GM12878 (cell line): ENCODE results near the gene SIK3. TPM values are rescaled to one million over a fixed set of nuclear protein-coding genes. Genes with fewer than 3 reads are reported as not detected.

Experiments
- ATAC-seq: fragments of 200-7000 bp; cut with Tn5 transposase; 3 replicates; pipeline ENCODE4 v1.9.1; 2020; ENCODE audit warnings: mild to moderate bottlenecking, moderate library complexity
- BruUV-seq: library from RNA; stranded (reverse); fragments of 400-500 nt; replicated peaks from 2 replicates; lab custom pipeline; 2021; lab: Mats Ljungman, UMichigan
- CTCF ChIA-PET: fragments of 300-600 bp; sonication (Branson Sonifier 250); formaldehyde crosslinking; extraction: SDS; loops from one replicate; lab custom pipeline; 2021; ENCODE audit warnings: inconsistent platforms; lab: Yijun Ruan, JAX
- POLR2A ChIA-PET: fragments of 350-600 bp; formaldehyde crosslinking; extraction: SDS; loops from one replicate; lab custom pipeline; 2021; ENCODE audit warnings: inconsistent platforms; lab: Charles Lee
- RAD21 ChIA-PET: fragments of 300-600 bp; sonication (Branson Sonifier 250); formaldehyde crosslinking; loops from one replicate; lab custom pipeline; 2023; ENCODE audit warnings: antibody characterized with exemption; ENCODE audit not compliant: unreplicated experiment; lab: Charles Lee
- SMC1A ChIA-PET: fragments of 300-600 bp; sonication (Branson Sonifier 250); formaldehyde crosslinking; loops from one replicate; lab custom pipeline; 2023; ENCODE audit not compliant: unreplicated experiment, uncharacterized antibody; lab: Charles Lee
- DNase-seq: peaks from one replicate; pipeline ENCODE4 v3.0.0-alpha.2; 2011; ENCODE audit warnings: low read depth, low spot score
- FAIRE-seq: peaks from 3 replicates; lab custom pipeline; 2011; peaks lifted over from hg19 to GRCh38; lab: Jason Lieb, UNC
- H2AFZ ChIP-seq: 2 replicates; pipeline ENCODE4 v1.6.0; 2011; ENCODE audit warnings: low read depth, low read length, control low read depth; ENCODE audit not compliant: control insufficient read depth
- H3K27ac ChIP-seq: 2 replicates; pipeline ENCODE4 v1.5.1; 2011; ENCODE audit warnings: control low read depth; ENCODE audit not compliant: control insufficient read depth, insufficient read depth
- H3K27me3 ChIP-seq, 2 experiments: replicated peaks in 1 of 2; 2 replicates each; pipeline versions ENCODE4 v1.6.0 to v1.6.1; 2011; ENCODE audit warnings: low read length in 1 of 2; ENCODE audit not compliant: control insufficient read depth in 2 of 2, insufficient read depth in 2 of 2
- H3K36me3 ChIP-seq, 2 experiments: 2 replicates each; pipeline ENCODE4 v1.5.1; 2011; ENCODE audit warnings: low read length in 1 of 2; ENCODE audit not compliant: control insufficient read depth in 2 of 2, insufficient read depth in 2 of 2
- H3K4me1 ChIP-seq: 2 replicates; pipeline ENCODE4 v1.6.1; 2011; ENCODE audit warnings: mild to moderate bottlenecking, low read length, moderate library complexity, mixed read lengths; ENCODE audit not compliant: control insufficient read depth, insufficient read depth
- H3K4me2 ChIP-seq: 2 replicates; pipeline ENCODE4 v1.6.0; 2011; ENCODE audit warnings: control low read depth; ENCODE audit not compliant: control insufficient read depth, insufficient read depth
- H3K4me3 ChIP-seq: fragments of 200-600 bp; sonication (generic); 2 replicates; pipeline ENCODE4 v1.5.1; 2016
- H3K79me2 ChIP-seq: 2 replicates; pipeline ENCODE4 v1.6.0; 2011; ENCODE audit warnings: low read length; ENCODE audit not compliant: control insufficient read depth, insufficient read depth
- H3K9ac ChIP-seq: 2 replicates; pipeline ENCODE4 v1.8.0; 2011; ENCODE audit warnings: low read length, control low read depth, mixed read lengths; ENCODE audit not compliant: control insufficient read depth, insufficient read depth
- H3K9me3 ChIP-seq: replicated peaks from 3 replicates; pipeline ENCODE4 v1.5.1; 2011; ENCODE audit warnings: mild to moderate bottlenecking, low read length; ENCODE audit not compliant: control insufficient read depth, insufficient read depth
- H4K20me1 ChIP-seq: 2 replicates; pipeline ENCODE4 v1.6.0; 2011; ENCODE audit not compliant: control insufficient read depth, insufficient read depth
- CREM ChIP-seq: IDR thresholded peaks from 2 replicates; pipeline ENCODE4 v1.6.1; 2014; ENCODE audit warnings: antibody characterized with exemption, low read depth
- EED ChIP-seq: sonication (generic); IDR thresholded peaks from 2 replicates; pipeline ENCODE4 v1.6.1; 2016; ENCODE audit warnings: antibody characterized with exemption, low read depth
- KAT2A ChIP-seq: conservative IDR thresholded peaks from 2 replicates; pipeline ENCODE4 v1.6.1; 2011; ENCODE audit warnings: low read depth, low read length; ENCODE audit not compliant: control insufficient read depth
- PML ChIP-seq: IDR thresholded peaks from 2 replicates; pipeline ENCODE4 v1.6.1; 2012; ENCODE audit warnings: low read length, inconsistent platforms
- RAD21 ChIP-seq: IDR thresholded peaks from 2 replicates; pipeline ENCODE4 v1.6.1; 2011; ENCODE audit warnings: mild to moderate bottlenecking, low read depth, low read length, moderate library complexity; ENCODE audit not compliant: insufficient read depth
- RB1 ChIP-seq: fragments of 450-650 bp; formaldehyde crosslinking; IDR thresholded peaks from 2 replicates; pipeline ENCODE4 v1.6.1; 2017; ENCODE audit warnings: mild to moderate bottlenecking, borderline replicate concordance
- SMC3 ChIP-seq: IDR thresholded peaks from 2 replicates; pipeline ENCODE4 v1.6.1; 2011; ENCODE audit warnings: low read length, improper control_type of control experiment, borderline replicate concordance
- WGBS: methylation state at CpG from one replicate; pipeline ENCODE4 v1.1.6; 2016; ENCODE audit warnings: low lambda C conversion rate; ENCODE audit not compliant: insufficient replicate concordance, insufficient coverage; ENCODE audit errors: missing lambda C conversion rate; 5-methylcytosine and 5-hydroxymethylcytosine counted together
- in situ Hi-C: fragments of 300-500 bp; cut with MboI; formaldehyde crosslinking; loops from 9 replicates; pipeline ENCODE4 v1.14.3; 2018; ENCODE audit warnings: mixed read lengths
- intact Hi-C: fragments of 100-400 bp; cut with micrococcal nuclease; formaldehyde crosslinking; loops from one replicate; pipeline ENCODE4 v1.14.2; 2022; ENCODE audit not compliant: unreplicated experiment
- polyA plus RNA-seq, 11 experiments: library from polyadenylated mRNA; depleted of rRNA in 4 of 11; unstranded in 6 of 11; stranded (reverse) in 5 of 11; fragments of >200 nt; fragmentation: Nextera tagmentation in 4 of 11; fragmentation: Illumina TruSeq in 1 of 11; extraction: Ambion mirVana in 4 of 11; extraction: Trizol in 1 of 11; gene quantifications; 1 replicate in 1 of 11; 2 replicates in 10 of 11; pipeline versions ENCODE4 v1.2.1 to v1.2.3, GENCODE V29; 2011 to 2016; ENCODE audit warnings: inconsistent platforms in 2 of 11, missing spikeins in 2 of 11, low read depth in 1 of 11
- total RNA-seq, 4 experiments: library from RNA; depleted of rRNA in 3 of 4; stranded (reverse); fragments of >200 nt in 3 of 4; fragmentation: Illumina TruSeq in 1 of 4; extraction: Trizol in 1 of 4; gene quantifications; 2 replicates each; pipeline versions ENCODE4 v1.2.1 to v1.2.3, GENCODE V29; 2013 to 2021
- TF ChIP-seq, protein P1 (sequence below), 3 experiments: IDR thresholded peaks in 2 of 3; conservative IDR thresholded peaks in 1 of 3; 2 replicates each; pipeline ENCODE4 v1.5.1; 2011; ENCODE audit warnings: low read depth in 3 of 3, low read length in 3 of 3, mild to moderate bottlenecking in 3 of 3, control low read depth in 2 of 3, moderate library complexity in 2 of 3, inconsistent platforms in 1 of 3, mixed read lengths in 1 of 3; ENCODE audit not compliant: control insufficient read depth in 2 of 3, insufficient read depth in 1 of 3; ENCODE audit errors: extremely low read depth in 1 of 3
- TF ChIP-seq, protein P2 (sequence below): fragments of 450-650 bp; IDR thresholded peaks from 2 replicates; pipeline ENCODE4 v1.6.1; 2018; ENCODE audit warnings: mild to moderate bottlenecking, low read depth, moderate library complexity; ENCODE audit not compliant: partially characterized antibody

SIK3 gene
- total and polyA plus RNA-seq, 10 of the 15 experiments (the other 5 are each of a cell fraction or from before 2014, with no cell fraction given): 2.5 to 31.9 (median 11.1) TPM

DNA sequence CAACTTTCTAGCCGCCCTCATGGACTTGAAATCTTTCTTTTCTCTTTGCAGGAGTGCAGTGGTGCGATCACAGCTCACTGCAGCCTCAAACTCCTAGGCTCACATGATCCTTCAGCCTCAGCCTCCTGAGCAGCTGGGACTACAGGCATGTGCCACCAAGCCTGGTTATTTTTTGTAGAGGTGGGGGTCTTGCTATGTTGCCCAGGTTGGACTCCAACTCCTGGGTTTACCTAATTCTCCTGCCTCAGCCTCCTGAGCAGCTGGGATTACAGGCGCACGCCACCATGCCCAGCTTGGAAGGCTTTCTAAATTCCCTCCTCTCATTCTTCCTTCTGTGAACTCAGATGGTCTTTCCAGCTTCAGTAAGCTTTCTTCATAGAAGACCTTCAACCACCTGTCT is 256.1 kb downstream of the SIK3 start:
- no peaks in the 10 kb centered on the region for H3K27me3 ChIP-seq
- no peak overlapping the region for H3K4me3 ChIP-seq
- H3K4me2 ChIP-seq: no peak overlapping the region
- no peak overlapping the region for H3K27ac ChIP-seq
- SMC1A ChIA-PET: no interaction called here
- no peak overlapping the region for H3K9ac ChIP-seq
- POLR2A ChIA-PET: no interaction called here
- no peaks in the 10 kb centered on the region for H4K20me1 ChIP-seq
- no peak for TF ChIP-seq SMC3
- TF ChIP-seq RAD21: no peak
- TF ChIP-seq RB1: no peak
- ATAC-seq: no peak
- no peak for DNase-seq
- no peaks in the 10 kb centered on the region for H3K9me3 ChIP-seq
- FAIRE-seq: no peak
- in situ Hi-C loops (no loop called here), intact Hi-C loops (no loop called here)
- no peaks in the 10 kb centered on the region for H3K4me1 ChIP-seq
- RAD21 ChIA-PET: no interaction called here
- H3K36me3 ChIP-seq: peaks cover 5 to 14% of the 10 kb centered on the region in 2 experiments; a peak in 3 of 4 replicates
- CTCF ChIA-PET: interaction anchor here (0.7 to 1.2 kb wide), 2 partner anchors 18 to 98 kb away, joined by 3 to 4 read pairs; no protein-coding TSS in a partner anchor
- no TSS peak for BruUV-seq
- 85% methylated on average over 4 of the region's 4 CpGs for WGBS
- H2AFZ ChIP-seq: no peak overlapping the region
- H3K79me2 ChIP-seq: no peaks in the 10 kb centered on the region

DNA sequence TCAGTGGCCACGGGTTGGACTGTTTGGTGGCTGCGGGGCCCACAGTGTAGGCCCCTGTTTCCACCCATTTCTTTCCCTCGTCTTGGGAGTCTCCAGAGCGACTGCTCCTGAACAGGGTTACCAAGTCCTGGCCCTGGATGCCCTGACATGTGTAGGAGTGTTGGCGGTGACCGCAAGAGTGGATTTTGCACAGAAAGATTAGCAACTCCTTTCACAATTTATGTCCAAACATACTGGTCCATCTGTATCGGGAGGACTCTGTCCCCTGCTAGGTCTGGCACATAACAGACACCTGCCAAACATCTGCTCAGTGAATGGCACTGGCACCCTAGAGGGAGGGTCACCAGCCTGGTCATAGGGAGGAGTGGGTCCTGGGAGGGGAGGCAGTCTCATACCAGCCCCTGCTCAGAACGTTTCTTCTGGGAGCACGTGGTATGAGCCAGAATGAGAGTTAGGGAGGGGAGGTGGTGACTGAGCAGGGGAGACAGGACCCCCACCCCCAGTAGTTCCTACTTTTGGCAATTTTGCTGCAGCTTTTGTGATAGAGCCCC is 257.4 kb downstream of the SIK3 start:
- SMC1A ChIA-PET: interaction anchor here (2.5 kb wide), 1 partner anchor 12 kb away, joined by 9 read pairs; no protein-coding TSS in a partner anchor
- intact Hi-C loops (no loop called here), in situ Hi-C loops (no loop called here)
- 59% methylated on average over 9 of the region's 9 CpGs for WGBS
- H3K4me1 ChIP-seq: 0 out of 2 replicates have a peak, but pooled peaks cover under 1% of the 10 kb centered on the region
- no peaks in the 10 kb centered on the region for H3K79me2 ChIP-seq
- peaks cover 0 to 10% of the 10 kb centered on the region in 2 experiments; a peak in 1 of 4 replicates for H3K36me3 ChIP-seq
- no peak overlapping the region for H3K4me2 ChIP-seq
- TF ChIP-seq, protein P1, sequence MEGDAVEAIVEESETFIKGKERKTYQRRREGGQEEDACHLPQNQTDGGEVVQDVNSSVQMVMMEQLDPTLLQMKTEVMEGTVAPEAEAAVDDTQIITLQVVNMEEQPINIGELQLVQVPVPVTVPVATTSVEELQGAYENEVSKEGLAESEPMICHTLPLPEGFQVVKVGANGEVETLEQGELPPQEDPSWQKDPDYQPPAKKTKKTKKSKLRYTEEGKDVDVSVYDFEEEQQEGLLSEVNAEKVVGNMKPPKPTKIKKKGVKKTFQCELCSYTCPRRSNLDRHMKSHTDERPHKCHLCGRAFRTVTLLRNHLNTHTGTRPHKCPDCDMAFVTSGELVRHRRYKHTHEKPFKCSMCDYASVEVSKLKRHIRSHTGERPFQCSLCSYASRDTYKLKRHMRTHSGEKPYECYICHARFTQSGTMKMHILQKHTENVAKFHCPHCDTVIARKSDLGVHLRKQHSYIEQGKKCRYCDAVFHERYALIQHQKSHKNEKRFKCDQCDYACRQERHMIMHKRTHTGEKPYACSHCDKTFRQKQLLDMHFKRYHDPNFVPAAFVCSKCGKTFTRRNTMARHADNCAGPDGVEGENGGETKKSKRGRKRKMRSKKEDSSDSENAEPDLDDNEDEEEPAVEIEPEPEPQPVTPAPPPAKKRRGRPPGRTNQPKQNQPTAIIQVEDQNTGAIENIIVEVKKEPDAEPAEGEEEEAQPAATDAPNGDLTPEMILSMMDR (IDR thresholded peaks at IDR 0.05 in 2 of 3, conservative IDR thresholded peaks at IDR 0.05 in 1 of 3; ENCODE audit: control insufficient read depth in 2 of 3, extremely low read depth in 1 of 3, insufficient read depth in 1 of 3, low read depth in 3 of 3, low read length in 3 of 3): no peak
- TF ChIP-seq PML: no peak
- TF ChIP-seq EED: no peak
- TF ChIP-seq, protein P2, sequence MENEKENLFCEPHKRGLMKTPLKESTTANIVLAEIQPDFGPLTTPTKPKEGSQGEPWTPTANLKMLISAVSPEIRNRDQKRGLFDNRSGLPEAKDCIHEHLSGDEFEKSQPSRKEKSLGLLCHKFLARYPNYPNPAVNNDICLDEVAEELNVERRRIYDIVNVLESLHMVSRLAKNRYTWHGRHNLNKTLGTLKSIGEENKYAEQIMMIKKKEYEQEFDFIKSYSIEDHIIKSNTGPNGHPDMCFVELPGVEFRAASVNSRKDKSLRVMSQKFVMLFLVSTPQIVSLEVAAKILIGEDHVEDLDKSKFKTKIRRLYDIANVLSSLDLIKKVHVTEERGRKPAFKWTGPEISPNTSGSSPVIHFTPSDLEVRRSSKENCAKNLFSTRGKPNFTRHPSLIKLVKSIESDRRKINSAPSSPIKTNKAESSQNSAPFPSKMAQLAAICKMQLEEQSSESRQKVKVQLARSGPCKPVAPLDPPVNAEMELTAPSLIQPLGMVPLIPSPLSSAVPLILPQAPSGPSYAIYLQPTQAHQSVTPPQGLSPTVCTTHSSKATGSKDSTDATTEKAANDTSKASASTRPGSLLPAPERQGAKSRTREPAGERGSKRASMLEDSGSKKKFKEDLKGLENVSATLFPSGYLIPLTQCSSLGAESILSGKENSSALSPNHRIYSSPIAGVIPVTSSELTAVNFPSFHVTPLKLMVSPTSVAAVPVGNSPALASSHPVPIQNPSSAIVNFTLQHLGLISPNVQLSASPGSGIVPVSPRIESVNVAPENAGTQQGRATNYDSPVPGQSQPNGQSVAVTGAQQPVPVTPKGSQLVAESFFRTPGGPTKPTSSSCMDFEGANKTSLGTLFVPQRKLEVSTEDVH: no peak
- no peak for TF ChIP-seq CREM
- TF ChIP-seq KAT2A: no peak
- TF ChIP-seq, all 136 proteins: peak for 0
- ATAC-seq: no peak
- Histone ChIP-seq H3K27ac (no peak overlapping the region), H3K9me3 (no peaks in the 10 kb centered on the region), H3K4me3 (no peak overlapping the region), H2AFZ (no peak overlapping the region), H3K27me3 (no peaks in the 10 kb centered on the region), H4K20me1 (no peaks in the 10 kb centered on the region), H3K9ac (no peak overlapping the region)
- BruUV-seq: no TSS peak
- ChIA-PET POLR2A (no interaction called here), RAD21 (no interaction called here), CTCF (interaction anchor here (1.3 kb wide), 1 partner anchor 14 kb away, joined by 3 read pairs; no protein-coding TSS in a partner anchor)
- FAIRE-seq: no peak
- no peak for DNase-seq
